ENCODE results near the gene CLMN. TPM values are rescaled to one million over a fixed set of nuclear protein-coding genes. Genes with fewer than 3 reads are reported as not detected.
A peak's percentile ranks its signal among the peaks of the same experiment; 100 is the strongest.

CLMN gene
- total RNA-seq, 1 donor from 2014 or later, result 25.3 TPM

GRCh38 chr14:95222870-95223398 lies 96.8 kb downstream of the CLMN start:
- Mint-ChIP-seq H3K4me3 (ENCODE audit: low read depth) (no peak overlapping the region), H3K36me3 (ENCODE audit: insufficient read depth) (peaks cover 7% of the 10 kb centered on the region), H3K4me1 (ENCODE audit: low read depth) (peaks cover 9% of the 10 kb centered on the region), H3K27me3 (peaks cover 4% of the 10 kb centered on the region), H3K9me3 (ENCODE audit: low read depth) (no peaks in the 10 kb centered on the region), H3K27ac (no peak overlapping the region)
- TF ChIP-seq CTCF (IDR thresholded peaks at IDR 0.05; ENCODE audit: unreplicated experiment), result no peak
- DNase-seq (ENCODE audit: low spot score, unreplicated experiment), result no peak

GRCh38 chr14:95222151-95222631 lies 97.5 kb downstream of the CLMN start:
- no peak for TF ChIP-seq CTCF (IDR thresholded peaks at IDR 0.05; ENCODE audit: unreplicated experiment)
- Mint-ChIP-seq H3K27ac (peak overlapping the region; percentile 71), H3K27me3 (peaks cover 4% of the 10 kb centered on the region), H3K9me3 (ENCODE audit: low read depth) (no peaks in the 10 kb centered on the region), H3K4me3 (ENCODE audit: low read depth) (no peak overlapping the region), H3K36me3 (ENCODE audit: insufficient read depth) (peaks cover 7% of the 10 kb centered on the region), H3K4me1 (ENCODE audit: low read depth) (peaks cover 10% of the 10 kb centered on the region)
- DNase-seq (ENCODE audit: low spot score, unreplicated experiment), result no peak

GRCh38 chr14:95221531-95221930 lies 98.2 kb downstream of the CLMN start:
- peak overlapping the region; percentile 46 for H3K27ac Mint-ChIP-seq
- H3K36me3 Mint-ChIP-seq (ENCODE audit: insufficient read depth), result peaks cover 7% of the 10 kb centered on the region
- peaks cover 13% of the 10 kb centered on the region for H3K4me1 Mint-ChIP-seq (ENCODE audit: low read depth)
- H3K4me3 Mint-ChIP-seq (ENCODE audit: low read depth), result no peak overlapping the region
- no peaks in the 10 kb centered on the region for H3K9me3 Mint-ChIP-seq (ENCODE audit: low read depth)
- TF ChIP-seq CTCF (IDR thresholded peaks at IDR 0.05; ENCODE audit: unreplicated experiment), result no peak
- DNase-seq (ENCODE audit: low spot score, unreplicated experiment), result no peak
- peaks cover 4% of the 10 kb centered on the region for H3K27me3 Mint-ChIP-seq

GRCh38 chr14:95220663-95221231 lies 99.0 kb downstream of the CLMN start:
- Mint-ChIP-seq H3K9me3 (ENCODE audit: low read depth) (no peaks in the 10 kb centered on the region), H3K4me3 (ENCODE audit: low read depth) (no peak overlapping the region), H3K27me3 (peaks cover 4% of the 10 kb centered on the region), H3K36me3 (ENCODE audit: insufficient read depth) (peaks cover 7% of the 10 kb centered on the region), H3K4me1 (ENCODE audit: low read depth) (peaks cover 13% of the 10 kb centered on the region), H3K27ac (no peak overlapping the region)
- TF ChIP-seq CTCF (IDR thresholded peaks at IDR 0.05; ENCODE audit: unreplicated experiment), result no peak
- no peak for DNase-seq (ENCODE audit: low spot score, unreplicated experiment)

- H3K27me3 Mint-ChIP-seq, result peaks cover 4% of the 10 kb centered on the region
- peaks cover 7% of the 10 kb centered on the region for H3K36me3 Mint-ChIP-seq (ENCODE audit: insufficient read depth)
- peaks cover 20% of the 10 kb centered on the region for H3K4me1 Mint-ChIP-seq (ENCODE audit: low read depth)
- no peak for TF ChIP-seq CTCF (IDR thresholded peaks at IDR 0.05; ENCODE audit: unreplicated experiment)
- no peak overlapping the region for H3K4me3 Mint-ChIP-seq (ENCODE audit: low read depth)
- peak overlapping the region; percentile 42 for H3K27ac Mint-ChIP-seq
- DNase-seq (ENCODE audit: low spot score, unreplicated experiment), result no peak
- H3K9me3 Mint-ChIP-seq (ENCODE audit: low read depth), result no peaks in the 10 kb centered on the region
These were observed 101.1 kb downstream of the CLMN start for GRCh38 chr14:95218472-95219193.
